HUES6 (cell line): ENCODE results near the gene MGAM2.
"Not testable (repeated sequence)": the region's sequence is repeated elsewhere in the genome, so short reads cannot be mapped to it uniquely, and the experiment has no call there.

Source experiments
- H3K27ac ChIP-seq: 2 replicates; pipeline ENCODE4 v1.7.0; 2013; ENCODE audit warnings: low read depth, mild to moderate bottlenecking, low read length, inconsistent platforms
- H3K27me3 ChIP-seq: 2 replicates; pipeline ENCODE4 v1.6.1; 2013; ENCODE audit warnings: low read length; ENCODE audit not compliant: control insufficient read depth, insufficient read depth
- H3K36me3 ChIP-seq: 2 replicates; pipeline ENCODE4 v1.6.1; 2013; ENCODE audit warnings: low read length; ENCODE audit not compliant: control insufficient read depth, insufficient read depth
- H3K4me1 ChIP-seq: 2 replicates; pipeline ENCODE4 v1.6.1; 2013; ENCODE audit warnings: low read length; ENCODE audit not compliant: control insufficient read depth, insufficient read depth
- H3K4me3 ChIP-seq: 2 replicates; pipeline ENCODE4 v1.5.1; 2013; ENCODE audit warnings: low read depth, low read length
- H3K9ac ChIP-seq: one replicate; pipeline ENCODE4 v1.6.1; 2013; ENCODE audit warnings: mild to moderate bottlenecking, low read length
- H3K9me3 ChIP-seq: 2 replicates; pipeline ENCODE4 v1.6.1; 2013; ENCODE audit warnings: low read depth, low read length; ENCODE audit not compliant: control insufficient read depth, insufficient read depth

The MGAM2 gene

DNA sequence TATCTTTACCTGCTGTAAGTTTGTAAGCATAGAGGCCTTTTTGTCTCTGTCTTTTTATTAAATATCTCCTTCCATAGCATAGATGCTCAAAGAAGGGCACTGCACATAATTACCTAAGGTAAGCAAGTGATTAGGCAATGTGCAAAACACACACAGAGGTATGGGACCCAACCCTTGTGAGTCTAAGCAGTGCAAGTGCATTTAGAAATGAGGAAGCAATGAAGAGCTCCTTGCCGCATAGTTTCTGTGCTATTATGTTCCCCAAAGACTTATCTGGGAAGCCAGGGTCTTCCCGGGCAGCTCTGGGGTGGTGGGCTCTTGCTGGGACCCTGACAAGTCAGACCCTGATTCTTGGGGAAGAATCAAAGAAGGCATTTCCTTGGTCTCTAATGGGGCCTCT, 13.5 kb upstream of the MGAM2 start:
- Histone ChIP-seq H3K27ac (no peak overlapping the region), H3K9me3 (no peaks in the 10 kb centered on the region), H3K9ac (no peak overlapping the region), H3K4me3 (no peak overlapping the region), H3K4me1 (no peaks in the 10 kb centered on the region), H3K27me3 (no peaks in the 10 kb centered on the region), H3K36me3 (no peaks in the 10 kb centered on the region)

GRCh38 chr7:142099347-142099746, 12.2 kb upstream of the MGAM2 start:
- not testable (repeated sequence) for H3K4me1 ChIP-seq, H3K36me3 ChIP-seq, H3K27me3 ChIP-seq, H3K9me3 ChIP-seq, H3K9ac ChIP-seq, H3K27ac ChIP-seq, H3K4me3 ChIP-seq

DNA sequence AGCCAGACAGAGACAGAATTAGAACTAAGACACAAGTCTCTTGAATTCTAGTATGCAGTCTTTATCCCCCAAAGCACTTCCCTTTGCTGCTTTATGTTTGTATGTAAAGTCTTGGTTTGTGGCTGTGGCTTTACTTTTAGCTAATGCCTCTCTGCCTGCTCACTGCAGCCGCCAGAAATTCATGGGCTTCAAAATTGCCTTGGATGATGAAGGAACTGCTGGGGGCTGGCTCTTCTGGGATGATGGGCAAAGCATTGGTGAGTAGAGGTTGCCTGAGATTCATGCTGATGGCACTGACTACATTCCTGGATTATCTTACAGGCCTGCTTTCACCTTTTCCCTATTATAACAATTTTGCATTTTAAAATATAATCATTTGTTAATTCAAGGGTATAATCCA, 10.9 kb upstream of the MGAM2 start:
- H3K9me3 ChIP-seq: no peaks in the 10 kb centered on the region
- no peak overlapping the region for H3K9ac ChIP-seq
- no peaks in the 10 kb centered on the region for H3K36me3 ChIP-seq
- H3K27ac ChIP-seq: no peak overlapping the region
- H3K4me1 ChIP-seq: no peaks in the 10 kb centered on the region
- H3K27me3 ChIP-seq: no peaks in the 10 kb centered on the region
- no peak overlapping the region for H3K4me3 ChIP-seq

- H3K36me3 ChIP-seq, H3K9me3 ChIP-seq, H3K9ac ChIP-seq, H3K27me3 ChIP-seq, H3K4me3 ChIP-seq, H3K27ac ChIP-seq, H3K4me1 ChIP-seq: not testable (repeated sequence)
Observed at GRCh38 chr7:142101794-142102193, 9.7 kb upstream of the MGAM2 start.

- no peak overlapping the region for H3K4me3 ChIP-seq
- no peaks in the 10 kb centered on the region for H3K27me3 ChIP-seq
- no peaks in the 10 kb centered on the region for H3K9me3 ChIP-seq
- H3K4me1 ChIP-seq: no peaks in the 10 kb centered on the region
- H3K27ac ChIP-seq: no peak overlapping the region
- H3K36me3 ChIP-seq: no peaks in the 10 kb centered on the region
- no peak overlapping the region for H3K9ac ChIP-seq
Observed at GRCh38 chr7:142104550-142105527, 6.7 kb upstream of the MGAM2 start.

DNA sequence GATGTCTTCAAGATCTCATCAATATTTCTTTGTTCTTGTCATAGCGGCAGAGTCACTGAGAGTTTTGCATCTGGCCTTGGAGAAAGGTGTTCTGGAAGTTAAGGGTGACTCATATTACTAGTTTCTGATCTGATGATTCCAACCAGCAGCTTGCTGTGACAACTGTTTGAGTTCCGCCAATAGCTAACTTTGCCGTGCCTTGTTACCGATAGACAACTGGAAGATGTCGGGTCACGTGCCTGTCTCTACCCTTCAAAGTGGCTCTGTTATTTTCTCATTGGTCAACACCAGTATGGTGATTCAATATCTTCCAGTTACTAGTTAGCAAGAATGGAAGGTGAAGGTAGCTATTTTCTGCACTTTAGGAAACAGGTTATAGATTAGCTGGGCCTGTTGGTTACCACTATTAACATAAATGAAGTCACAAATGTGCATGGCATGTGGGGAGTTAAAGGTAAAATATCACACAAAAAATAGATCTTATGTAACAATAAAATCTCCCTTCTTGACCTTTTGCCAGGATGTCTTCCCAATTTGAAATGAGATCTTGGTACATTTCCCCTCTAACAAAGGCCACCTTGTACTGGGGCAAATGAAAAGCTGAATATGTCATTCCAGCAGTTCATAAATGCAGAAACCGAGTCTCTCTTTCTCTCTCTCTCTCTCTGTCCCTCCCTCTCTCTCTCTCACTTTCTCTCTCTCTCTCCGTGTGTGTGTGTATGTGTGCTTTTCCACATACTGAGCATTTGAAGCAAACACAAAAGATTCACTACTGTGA, 2.6 kb upstream of the MGAM2 start:
- Histone ChIP-seq H3K9ac (no peak overlapping the region), H3K27ac (no peak overlapping the region), H3K36me3 (no peaks in the 10 kb centered on the region), H3K4me1 (peaks cover 9% of the 10 kb centered on the region), H3K9me3 (no peaks in the 10 kb centered on the region), H3K4me3 (no peak overlapping the region), H3K27me3 (no peaks in the 10 kb centered on the region)

GRCh38 chr7:142110098-142110497, 1.4 kb upstream of the MGAM2 start:
- Histone ChIP-seq H3K4me3 (no peak overlapping the region), H3K36me3 (no peaks in the 10 kb centered on the region), H3K4me1 (peaks cover 9% of the 10 kb centered on the region), H3K27ac (no peak overlapping the region), H3K9me3 (no peaks in the 10 kb centered on the region), H3K9ac (no peak overlapping the region), H3K27me3 (no peaks in the 10 kb centered on the region)

- no peaks in the 10 kb centered on the region for H3K36me3 ChIP-seq
Observed at GRCh38 chr7:142110638-142111037, 880 bp upstream of the MGAM2 start.

DNA sequence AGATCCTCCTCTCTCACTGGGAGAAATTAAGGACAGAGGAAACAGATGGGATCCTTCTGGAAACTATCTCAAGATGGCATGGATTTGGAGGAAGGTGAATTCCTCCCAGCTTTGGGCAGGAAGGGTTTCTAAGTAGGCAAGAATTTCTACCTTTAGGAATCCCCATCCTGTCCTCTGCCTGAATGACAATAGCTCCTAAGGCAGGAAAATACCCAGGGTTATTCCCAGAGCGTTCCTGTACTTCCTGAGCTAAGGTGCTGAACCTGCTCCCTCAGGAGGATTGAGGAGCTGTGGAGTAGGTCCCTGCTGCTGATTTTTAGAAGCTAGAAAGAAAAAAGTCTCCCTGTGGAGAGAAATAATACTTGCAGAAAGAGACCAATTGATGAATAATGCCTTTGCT, 568 bp downstream of the MGAM2 start:
- peaks cover 9% of the 10 kb centered on the region for H3K4me1 ChIP-seq
- H3K9me3 ChIP-seq: no peaks in the 10 kb centered on the region
- H3K27ac ChIP-seq: no peak overlapping the region
- no peaks in the 10 kb centered on the region for H3K27me3 ChIP-seq
- no peak overlapping the region for H3K9ac ChIP-seq
- no peaks in the 10 kb centered on the region for H3K36me3 ChIP-seq
- no peak overlapping the region for H3K4me3 ChIP-seq

More at GRCh38 chr7:142110638-142111037, 880 bp upstream of the MGAM2 start:
- Histone ChIP-seq H3K4me1 (peaks cover 9% of the 10 kb centered on the region), H3K27ac (no peak overlapping the region), H3K4me3 (no peak overlapping the region), H3K9me3 (no peaks in the 10 kb centered on the region), H3K27me3 (no peaks in the 10 kb centered on the region), H3K9ac (no peak overlapping the region)

DNA sequence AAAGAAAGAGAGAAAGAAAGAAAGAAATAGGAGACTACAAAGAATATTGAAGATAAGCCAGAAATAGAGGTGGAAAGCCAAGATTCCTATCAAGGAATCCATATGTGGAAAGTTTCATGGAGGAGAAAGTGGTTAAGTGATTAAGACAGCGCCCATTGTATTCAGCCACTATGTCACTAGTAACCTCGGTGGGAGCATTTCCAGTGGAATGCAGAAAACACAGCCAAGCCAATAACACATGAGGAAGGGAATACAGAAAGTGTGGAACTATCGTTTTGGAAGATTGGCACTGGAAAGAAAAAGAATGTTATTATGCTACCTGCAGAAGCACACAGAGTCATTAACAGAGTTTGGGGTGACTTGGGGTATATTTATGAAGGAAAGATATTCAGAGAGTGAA, 2.7 kb downstream of the MGAM2 start:
- Histone ChIP-seq H3K4me3 (no peak overlapping the region), H3K9ac (no peak overlapping the region), H3K36me3 (no peaks in the 10 kb centered on the region), H3K27me3 (no peaks in the 10 kb centered on the region), H3K9me3 (no peaks in the 10 kb centered on the region), H3K27ac (no peak overlapping the region), H3K4me1 (peaks cover 9% of the 10 kb centered on the region)

DNA sequence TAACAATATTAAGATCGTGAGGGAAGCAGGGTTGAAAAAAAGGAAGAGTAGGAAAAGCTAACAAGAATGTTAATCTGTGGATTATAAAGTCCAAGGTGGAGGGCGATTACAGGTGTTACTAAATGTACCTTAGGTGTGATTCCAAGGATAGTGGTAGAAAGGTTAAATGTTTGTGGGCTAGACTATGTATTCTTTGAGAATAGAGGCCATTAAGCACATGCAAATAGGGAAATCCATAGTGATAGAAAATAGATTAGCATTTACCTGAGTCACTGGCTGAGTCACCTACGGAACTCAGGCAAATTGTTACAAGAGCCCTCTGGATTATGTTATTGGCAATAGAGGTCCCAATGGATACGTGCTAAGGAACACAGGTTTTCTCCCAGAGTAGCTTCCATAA, 9.0 kb downstream of the MGAM2 start:
- no peak overlapping the region for H3K4me3 ChIP-seq
- no peaks in the 10 kb centered on the region for H3K36me3 ChIP-seq
- H3K27ac ChIP-seq: no peak overlapping the region
- H3K4me1 ChIP-seq: peaks cover 8% of the 10 kb centered on the region; the same call in 1 of the 2 replicates
- H3K9me3 ChIP-seq: no peaks in the 10 kb centered on the region
- H3K9ac ChIP-seq: no peak overlapping the region
- no peaks in the 10 kb centered on the region for H3K27me3 ChIP-seq
